LHCN-M2 (cell line): ENCODE measurements around the gene PROC. TPM values are rescaled to one million over a fixed set of nuclear protein-coding genes. Genes with fewer than 3 reads are reported as not detected.
"Not testable (repeated sequence)": the region's sequence is repeated elsewhere in the genome, so short reads cannot be mapped to it uniquely, and the experiment has no call there.

Experiments
- DNase-seq: peaks from one replicate; pipeline ENCODE4 v3.0.0-alpha.2; 2012; ENCODE audit warnings: low read depth
- total RNA-seq: library from RNA; depleted of rRNA; stranded (reverse); fragments of >200 nt; gene quantifications from 2 replicates; pipeline ENCODE4 v1.2.3, GENCODE V29; 2014

Gene PROC
- total RNA-seq, 1 experiment from 2014 or later, result not detected

GRCh38 chr2:127426501-127427354, 8.5 kb downstream of the PROC start:
- no peak for DNase-seq

GRCh38 chr2:127427376-127428056, 9.3 kb downstream of the PROC start:
- no peak for DNase-seq

GRCh38 chr2:127428057-127428814, 10.0 kb downstream of the PROC start:
- DNase-seq, result no peak

GRCh38 chr2:127428815-127429109, 10.5 kb downstream of the PROC start:
- no peak for DNase-seq

- no peak for DNase-seq
These were observed 11.1 kb downstream of the PROC start for GRCh38 chr2:127429291-127429690.

GRCh38 chr2:127429844-127430425, 11.7 kb downstream of the PROC start:
- DNase-seq, result no peak

- no peak for DNase-seq
These were observed 13.3 kb downstream of the PROC start for GRCh38 chr2:127431408-127432023.

GRCh38 chr2:127434515-127434914, 16.3 kb downstream of the PROC start:
- no peak for DNase-seq

- no peak for DNase-seq
These were observed 18.8 kb downstream of the PROC start for GRCh38 chr2:127437056-127437455.

GRCh38 chr2:127437781-127438726, 19.8 kb downstream of the PROC start:
- no peak for DNase-seq

- no peak for DNase-seq
These were observed 21.1 kb downstream of the PROC start for GRCh38 chr2:127439343-127439742.

GRCh38 chr2:127448526-127448925, 30.3 kb downstream of the PROC start:
- no peak for DNase-seq

GRCh38 chr2:127449414-127449813, 31.2 kb downstream of the PROC start:
- DNase-seq, result no peak

GRCh38 chr2:127449898-127450297, 31.7 kb downstream of the PROC start:
- DNase-seq, result no peak

- DNase-seq, result no peak
These were observed 33.8 kb downstream of the PROC start for GRCh38 chr2:127451981-127452380.

GRCh38 chr2:127452423-127452822, 34.2 kb downstream of the PROC start:
- DNase-seq, result not testable (repeated sequence)

GRCh38 chr2:127453013-127453391, 34.8 kb downstream of the PROC start:
- DNase-seq, result no peak

GRCh38 chr2:127453392-127454171, 35.4 kb downstream of the PROC start:
- DNase-seq, result peak; percentile 12
